HCT116 (cell line): ENCODE data around the gene ADGRB3. TPM values are rescaled to one million over a fixed set of nuclear protein-coding genes. Genes with fewer than 3 reads are reported as not detected.

Experiments
- ATAC-seq: fragments of 200-7000 bp; cut with Tn5 transposase; 2 replicates; pipeline ENCODE4 v1.9.1; 2020; ENCODE audit warnings: mild to moderate bottlenecking, moderate library complexity
- BruUV-seq: library from RNA; stranded (reverse); fragments of 400-500 nt; replicated peaks from 2 replicates; lab custom pipeline; 2021; lab: Mats Ljungman, UMichigan
- CTCF ChIA-PET: fragments of 300-600 bp; sonication (Branson Sonifier 250); formaldehyde crosslinking; loops from one replicate; lab custom pipeline; 2021; ENCODE audit warnings: antibody characterized with exemption; lab: Charles Lee
- POLR2A ChIA-PET: fragments of 300-600, 350-600 bp; sonication (Branson Sonifier 250); formaldehyde crosslinking; loops from one replicate; lab custom pipeline; 2021; ENCODE audit warnings: antibody characterized with exemption; lab: Charles Lee
- RAD21 ChIA-PET, 2 experiments: fragments of 300-600 bp; sonication (Branson Sonifier 250); formaldehyde crosslinking; loops; one replicate each; lab custom pipeline; 2023; ENCODE audit warnings: low total read pairs in 2 of 2; ENCODE audit not compliant: uncharacterized antibody in 2 of 2, unreplicated experiment in 2 of 2, low non-redundant PET in 1 of 2; lab: Charles Lee
- DNase-seq: peaks from one replicate; pipeline ENCODE4 v3.0.0-alpha.2; 2010; ENCODE audit warnings: low read depth, low spot score
- H2AFZ ChIP-seq: fragments of 200-600 bp; shearing (Covaris generic), sonication (generic); 2 replicates; pipeline ENCODE4 v1.6.1; 2017; ENCODE audit warnings: low read depth, mixed run types, mixed read lengths, antibody characterized with exemption, low read length; ENCODE audit not compliant: poor library complexity, severe bottlenecking
- H3K27ac ChIP-seq: 2 replicates; pipeline ENCODE4 v1.5.1; 2012; ENCODE audit warnings: low read depth, low read length
- H3K27me3 ChIP-seq: fragments of 200-600 bp; sonication (generic); 2 replicates; pipeline ENCODE4 v1.6.1; 2016; ENCODE audit warnings: mixed run types, low read length, mixed read lengths; ENCODE audit not compliant: insufficient read depth
- H3K36me3 ChIP-seq, 2 experiments: fragments of 200-500 bp in 1 of 2; fragments of 200-600 bp in 1 of 2; sonication (Bioruptor generic) in 1 of 2; sonication (generic) in 1 of 2; 2 replicates each; pipeline versions ENCODE4 v1.5.1 to v1.6.1; 2014 to 2016; ENCODE audit warnings: low read length in 2 of 2, inconsistent platforms in 1 of 2, mixed read lengths in 1 of 2, mixed run types in 1 of 2; ENCODE audit not compliant: insufficient read depth in 2 of 2, control insufficient read depth in 1 of 2
- H3K4me1 ChIP-seq, 2 experiments: fragments of 200-600 bp in 1 of 2; sonication (generic) in 1 of 2; 2 replicates each; pipeline versions ENCODE4 v1.5.1 to v1.6.1; 2012 to 2017; ENCODE audit warnings: low read length in 2 of 2, inconsistent platforms in 1 of 2, mild to moderate bottlenecking in 1 of 2, mixed read lengths in 1 of 2, mixed run types in 1 of 2, moderate library complexity in 1 of 2; ENCODE audit not compliant: insufficient read depth in 2 of 2, control insufficient read depth in 1 of 2
- H3K4me2 ChIP-seq: fragments of 200-600 bp; sonication (generic); 2 replicates; pipeline ENCODE4 v1.6.1; 2017; ENCODE audit warnings: mixed run types, low read length, mixed read lengths
- H3K4me3 ChIP-seq, 2 experiments: fragments of 200-600 bp in 1 of 2; sonication (generic) in 1 of 2; replicated peaks in 1 of 2; 2 replicates each; pipeline ENCODE4 v1.5.1; 2011 to 2016; ENCODE audit warnings: low read length in 2 of 2, control low read depth in 1 of 2, low read depth in 1 of 2, mild to moderate bottlenecking in 1 of 2, mixed read lengths in 1 of 2, mixed run types in 1 of 2
- H3K79me2 ChIP-seq: fragments of 200-600 bp; sonication (generic); 2 replicates; pipeline ENCODE4 v1.6.1; 2017; ENCODE audit warnings: mild to moderate bottlenecking, mixed run types, low read length, moderate library complexity, mixed read lengths; ENCODE audit not compliant: insufficient read depth
- H3K9ac ChIP-seq: fragments of 200-600 bp; sonication (generic); 2 replicates; pipeline ENCODE4 v1.6.1; 2016; ENCODE audit warnings: low read length, mixed read lengths
- H3K9me2 ChIP-seq: fragments of 200-600 bp; sonication (generic), shearing (Covaris generic); 2 replicates; pipeline ENCODE4 v1.6.1; 2017; ENCODE audit warnings: mixed run types, mild to moderate bottlenecking, moderate library complexity; ENCODE audit not compliant: insufficient read depth
- H3K9me3 ChIP-seq, 2 experiments: fragments of 200-500 bp in 1 of 2; fragments of 200-600 bp in 1 of 2; sonication (Bioruptor generic) in 1 of 2; sonication (generic) in 1 of 2; 2 replicates each; pipeline ENCODE4 v1.6.1; 2014 to 2017; ENCODE audit warnings: low read length in 2 of 2, mixed read lengths in 2 of 2, inconsistent platforms in 1 of 2, low read depth in 1 of 2, mild to moderate bottlenecking in 1 of 2, mixed run types in 1 of 2, moderate library complexity in 1 of 2; ENCODE audit not compliant: control insufficient read depth in 1 of 2, insufficient read depth in 1 of 2
- H4K20me1 ChIP-seq: fragments of 200-600 bp; sonication (generic), shearing (Covaris generic); 2 replicates; pipeline ENCODE4 v1.6.1; 2017; ENCODE audit warnings: mixed run types, mild to moderate bottlenecking, moderate library complexity; ENCODE audit not compliant: insufficient read depth
- ATF3 ChIP-seq: IDR thresholded peaks from 2 replicates; pipeline ENCODE4 v1.6.1; 2012
- CBX3 ChIP-seq: IDR thresholded peaks from 2 replicates; pipeline ENCODE4 v1.6.1; 2012; ENCODE audit warnings: low read depth
- CEBPB ChIP-seq: IDR thresholded peaks from 2 replicates; pipeline ENCODE4 v1.6.1; 2012; ENCODE audit warnings: low read depth
- CTCF ChIP-seq, 3 experiments: fragments of 200-600 bp in 1 of 3; sonication (generic) in 1 of 3; IDR thresholded peaks in 2 of 3; conservative IDR thresholded peaks in 1 of 3; 2 replicates each; pipeline ENCODE4 v1.5.1; 2012 to 2017; ENCODE audit warnings: low read depth in 2 of 3, low read length in 2 of 3, antibody characterized with exemption in 1 of 3, borderline replicate concordance in 1 of 3, control low read depth in 1 of 3, mild to moderate bottlenecking in 1 of 3, mixed read lengths in 1 of 3, mixed run types in 1 of 3, moderate library complexity in 1 of 3; ENCODE audit not compliant: insufficient read depth in 1 of 3
- EGR1 ChIP-seq: IDR thresholded peaks from 2 replicates; pipeline ENCODE4 v1.6.1; 2012; ENCODE audit warnings: low read depth
- ELF1 ChIP-seq: IDR thresholded peaks from 2 replicates; pipeline ENCODE4 v1.6.1; 2012; ENCODE audit warnings: low read depth, borderline replicate concordance
- EZH2 ChIP-seq: fragments of 200-600 bp; sonication (generic); IDR thresholded peaks from 2 replicates; pipeline ENCODE4 v1.6.1; 2017; ENCODE audit warnings: antibody characterized with exemption, mixed run types
- FOSL1 ChIP-seq: IDR thresholded peaks from 2 replicates; pipeline ENCODE4 v1.6.1; 2012; ENCODE audit warnings: low read depth
- JUND ChIP-seq: IDR thresholded peaks from 2 replicates; pipeline ENCODE4 v1.6.1; 2012
- MAX ChIP-seq: IDR thresholded peaks from 2 replicates; pipeline ENCODE4 v1.6.1; 2012
- POLR2A ChIP-seq: IDR thresholded peaks from 2 replicates; pipeline ENCODE4 v1.7.0; 2011; ENCODE audit warnings: borderline replicate concordance; ENCODE audit not compliant: insufficient read depth, insufficient read length; ENCODE audit errors: extremely low read depth
- RAD21 ChIP-seq: IDR thresholded peaks from 2 replicates; pipeline ENCODE4 v1.6.1; 2012; ENCODE audit warnings: low read depth, mild to moderate bottlenecking
- REST ChIP-seq: IDR thresholded peaks from 2 replicates; pipeline ENCODE4 v1.6.1; 2012; ENCODE audit warnings: low read depth
- SRF ChIP-seq: IDR thresholded peaks from 2 replicates; pipeline ENCODE4 v1.6.1; 2012; ENCODE audit warnings: low read depth
- YY1 ChIP-seq: IDR thresholded peaks from 2 replicates; pipeline ENCODE4 v1.6.1; 2011; ENCODE audit warnings: low read length, low read depth, moderate library complexity, mild to moderate bottlenecking; ENCODE audit not compliant: insufficient replicate concordance; ENCODE audit errors: extremely low read depth
- ZBTB33 ChIP-seq: IDR thresholded peaks from 2 replicates; pipeline ENCODE4 v1.6.1; 2011; ENCODE audit warnings: mild to moderate bottlenecking, low read length, moderate library complexity; ENCODE audit not compliant: insufficient replicate concordance; ENCODE audit errors: extremely low read depth
- ZNF274 ChIP-seq: fragments of 200-500 bp; sonication (Bioruptor generic); IDR thresholded peaks from 2 replicates; pipeline ENCODE4 v1.6.1; 2014; ENCODE audit warnings: mild to moderate bottlenecking, low read depth, low read length, inconsistent platforms
- intact Hi-C: fragments of 100-400 bp; cut with micrococcal nuclease; formaldehyde crosslinking; loops from 2 replicates; pipeline ENCODE4 v1.10.0; 2022
- total RNA-seq: library from RNA; stranded (reverse); gene quantifications from one replicate; pipeline ENCODE4 v1.2.1, GENCODE V29; 2021; ENCODE audit not compliant: unreplicated experiment

Gene ADGRB3
- total RNA-seq, 1 experiment from 2014 or later, result not detected

- Histone ChIP-seq H3K9ac (no peak overlapping the region), H3K79me2 (no peaks in the 10 kb centered on the region), H3K36me3 (no peaks in the 10 kb centered on the region), H3K9me2 (no peaks in the 10 kb centered on the region), H3K27ac (no peak overlapping the region), H3K27me3 (no peaks in the 10 kb centered on the region), H2AFZ (no peak overlapping the region), H3K9me3 (peaks cover 0 to 13% of the 10 kb centered on the region in 2 experiments; a peak in 2 of 4 replicates), H3K4me1 (no peaks in the 10 kb centered on the region), H4K20me1 (no peaks in the 10 kb centered on the region), H3K4me2 (no peak overlapping the region), H3K4me3 (no peak overlapping the region)
- CTCF ChIA-PET, result no interaction called here
- ATAC-seq (no peak), DNase-seq (no peak)
- RAD21 ChIA-PET, result no interaction called here
- TF ChIP-seq ATF3 (no peak), CBX3 (no peak), SRF (no peak), JUND (no peak), ELF1 (no peak), YY1 (no peak), RAD21 (no peak), ZBTB33 (no peak), CEBPB (no peak), POLR2A (no peak), REST (no peak), MAX (no peak), EZH2 (no peak), CTCF (IDR thresholded peaks at IDR 0.05 in 2 of 3, conservative IDR thresholded peaks at IDR 0.05 in 1 of 3; ENCODE audit: borderline replicate concordance in 1 of 3, insufficient read depth in 1 of 3, low read depth in 2 of 3, low read length in 2 of 3) (no peak), ZNF274 (no peak), FOSL1 (no peak), EGR1 (no peak)
- no TSS peak for BruUV-seq
- intact Hi-C loops, result no loop called here
- POLR2A ChIA-PET, result no interaction called here
Measured at GRCh38 chr6:68993911-68994310, 358.8 kb downstream of the ADGRB3 start.
